ENCODE data around the gene PACS2.
"Not testable (repeated sequence)": the region's sequence is repeated elsewhere in the genome, so short reads cannot be mapped to it uniquely, and the experiment has no call there.

Gene PACS2

GRCh38 chr14:105353136-105353535 lies 38.6 kb downstream of the PACS2 start:
- DNase-seq, result no peak

GRCh38 chr14:105354541-105354940 lies 40.0 kb downstream of the PACS2 start:
- no peak for DNase-seq

GRCh38 chr14:105355049-105355575 lies 40.6 kb downstream of the PACS2 start:
- no peak for DNase-seq

GRCh38 chr14:105355850-105356604 lies 41.5 kb downstream of the PACS2 start:
- no peak for DNase-seq

- no peak for DNase-seq
Measured at GRCh38 chr14:105356927-105357326, 42.4 kb downstream of the PACS2 start.

GRCh38 chr14:105357626-105358025 lies 43.1 kb downstream of the PACS2 start:
- no peak for DNase-seq

GRCh38 chr14:105358140-105358846 lies 43.7 kb downstream of the PACS2 start:
- DNase-seq, result no peak

GRCh38 chr14:105358943-105359342 lies 44.4 kb downstream of the PACS2 start:
- DNase-seq, result no peak

- DNase-seq, result not testable (repeated sequence)
Measured at GRCh38 chr14:105361412-105361811, 46.9 kb downstream of the PACS2 start.

GRCh38 chr14:105363847-105364708 lies 49.5 kb downstream of the PACS2 start:
- DNase-seq, result peak in 1 of 2 donors; percentile 11

GRCh38 chr14:105365101-105365500 lies 50.6 kb downstream of the PACS2 start:
- no peak for DNase-seq

- DNase-seq, result no peak
Measured at GRCh38 chr14:105365681-105366080, 51.1 kb downstream of the PACS2 start.

- no peak for DNase-seq
Measured at GRCh38 chr14:105366386-105367074, 52.0 kb downstream of the PACS2 start.

GRCh38 chr14:105367116-105368031 lies 52.8 kb downstream of the PACS2 start:
- DNase-seq, result no peak

GRCh38 chr14:105368032-105368417 lies 53.5 kb downstream of the PACS2 start:
- DNase-seq, result no peak

- no peak for DNase-seq
Measured at GRCh38 chr14:105368426-105368825, 53.9 kb downstream of the PACS2 start.

- no peak for DNase-seq
Measured at GRCh38 chr14:105368910-105369652, 54.5 kb downstream of the PACS2 start.

- no peak for DNase-seq
Measured at GRCh38 chr14:105369653-105370040, 55.1 kb downstream of the PACS2 start.

GRCh38 chr14:105374389-105374788 lies 59.8 kb downstream of the PACS2 start:
- no peak for DNase-seq

- DNase-seq, result peak; percentile 15 to 48
Measured at GRCh38 chr14:105375635-105376057, 61.1 kb downstream of the PACS2 start.

Measured in stimulated activated CD4-positive, alpha-beta T cell treated with anti-CD3 and anti-CD28 coated beads, Interleukin-2, amount 100 ng/mL, for 48 hours (primary cell).